ENCODE results near the gene PAM16.
A peak's percentile ranks its signal among the peaks of the same experiment; 100 is the strongest.
"Not testable (repeated sequence)": the region's sequence is repeated elsewhere in the genome, so short reads cannot be mapped to it uniquely, and the experiment has no call there.

PAM16 gene

GRCh38 chr16:4354512-4355409, 3.6 kb upstream of the PAM16 start:
- H3K4me3 ChIP-seq (ENCODE audit: low read depth, low read length): no peak overlapping the region

- no peak overlapping the region for H3K4me3 ChIP-seq (ENCODE audit: low read depth, low read length)
Measured at GRCh38 chr16:4353675-4354074, 2.6 kb upstream of the PAM16 start.

DNA sequence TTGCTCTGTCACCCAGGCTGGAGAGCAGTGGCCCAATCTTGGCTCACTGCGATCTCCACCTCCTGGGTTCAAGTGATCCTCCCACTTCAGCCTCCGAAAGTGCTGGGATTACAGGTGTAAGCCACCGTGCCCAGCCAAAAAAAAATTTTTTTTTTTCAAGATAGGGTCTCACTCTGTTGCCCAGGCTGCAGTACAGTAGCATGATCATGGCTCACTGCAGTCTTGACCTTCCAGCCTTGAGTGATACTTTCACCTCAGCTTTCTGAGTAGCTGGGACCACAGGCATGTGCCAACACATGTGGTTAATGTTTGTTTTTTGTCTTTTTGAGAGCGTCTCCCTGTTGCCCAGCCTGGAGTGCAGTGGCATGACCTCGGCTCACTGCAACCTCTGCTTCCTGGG, 1.7 kb upstream of the PAM16 start:
- H3K4me3 ChIP-seq (ENCODE audit: low read depth, low read length): no peak overlapping the region

DNA sequence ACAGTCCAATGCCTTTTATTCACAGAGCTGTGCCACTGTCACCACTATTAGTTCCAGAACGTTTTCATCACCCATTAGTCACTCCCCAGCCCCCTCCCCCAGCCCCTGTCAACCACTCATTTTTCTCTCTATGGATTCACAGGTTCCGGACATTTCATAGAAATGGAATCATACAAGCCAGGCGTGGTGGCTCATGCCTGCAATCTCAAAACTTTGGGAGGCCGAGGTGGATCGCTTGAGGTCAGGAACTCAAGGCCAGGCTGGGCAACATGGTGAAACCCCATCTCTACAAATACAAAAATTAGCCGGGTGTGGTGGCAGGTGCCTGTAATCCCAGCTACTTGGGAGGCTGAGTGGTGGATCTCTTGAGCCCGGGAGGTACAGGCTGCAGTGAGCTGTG, 759 bp upstream of the PAM16 start:
- H3K4me3 ChIP-seq (ENCODE audit: low read depth, low read length): no peak overlapping the region

GRCh38 chr16:4350365-4350786, 745 bp downstream of the PAM16 start:
- H3K4me3 ChIP-seq (ENCODE audit: low read depth, low read length): peak overlapping the region; percentile 99

DNA sequence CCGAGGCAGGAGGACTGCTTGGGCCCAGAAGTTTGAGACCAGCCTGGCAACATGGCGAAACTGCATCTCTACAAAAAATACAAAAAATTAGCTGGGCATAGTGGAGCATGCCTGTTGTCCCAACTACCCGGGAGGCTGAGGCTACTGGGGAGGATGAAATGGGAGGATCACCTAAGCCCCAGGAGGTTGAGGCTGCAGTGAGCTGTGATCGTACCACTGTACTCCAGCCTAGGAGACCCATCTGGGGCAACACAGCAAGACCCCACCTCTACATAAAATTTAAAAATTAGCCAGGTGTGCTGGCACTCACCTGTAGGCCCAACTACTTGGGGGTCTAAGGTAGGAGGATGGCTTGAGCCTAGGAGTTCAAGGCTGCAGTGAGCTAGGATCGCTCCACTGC, 1.8 kb downstream of the PAM16 start:
- H3K4me3 ChIP-seq (ENCODE audit: low read depth, low read length): no peak overlapping the region

DNA sequence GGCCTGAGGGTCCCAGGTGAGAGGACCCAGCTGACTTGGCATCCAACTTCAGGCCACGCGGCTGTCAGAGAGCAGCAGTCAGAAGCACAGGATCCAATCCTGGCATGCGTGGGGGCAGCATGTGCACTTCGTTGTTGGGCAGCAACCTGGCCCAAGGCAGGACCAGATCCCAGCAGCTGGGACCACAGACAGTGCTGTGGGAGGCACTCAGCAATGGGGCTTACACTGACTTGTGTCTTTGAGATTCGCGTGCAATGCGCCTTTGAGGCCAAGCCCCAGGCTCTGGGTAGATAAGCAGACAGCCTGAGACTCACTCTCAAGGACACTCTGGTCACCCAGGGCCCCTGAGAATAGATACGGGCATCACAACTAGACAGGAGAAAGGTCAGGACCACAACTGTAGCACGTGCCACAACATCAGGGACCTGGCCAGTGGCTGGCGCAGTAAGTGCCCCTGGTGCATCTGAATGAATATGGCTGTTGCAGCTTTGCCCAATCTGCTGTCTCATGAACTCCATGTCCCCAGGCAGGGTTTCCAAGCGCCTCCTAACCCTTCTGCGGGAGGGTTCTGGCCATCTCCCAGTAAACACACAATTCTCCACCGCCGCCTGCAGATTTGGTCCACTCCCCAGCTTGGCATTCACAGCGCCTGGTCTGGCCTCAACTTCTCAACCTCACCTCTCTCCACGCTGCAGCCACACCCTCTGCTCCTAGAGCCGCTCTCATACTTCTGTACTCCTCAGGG, 3.2 kb downstream of the PAM16 start:
- no peak overlapping the region for H3K4me3 ChIP-seq (ENCODE audit: low read depth, low read length)

- H3K4me3 ChIP-seq (ENCODE audit: low read depth, low read length): no peak overlapping the region
Measured at GRCh38 chr16:4347010-4347409, 4.1 kb downstream of the PAM16 start.

DNA sequence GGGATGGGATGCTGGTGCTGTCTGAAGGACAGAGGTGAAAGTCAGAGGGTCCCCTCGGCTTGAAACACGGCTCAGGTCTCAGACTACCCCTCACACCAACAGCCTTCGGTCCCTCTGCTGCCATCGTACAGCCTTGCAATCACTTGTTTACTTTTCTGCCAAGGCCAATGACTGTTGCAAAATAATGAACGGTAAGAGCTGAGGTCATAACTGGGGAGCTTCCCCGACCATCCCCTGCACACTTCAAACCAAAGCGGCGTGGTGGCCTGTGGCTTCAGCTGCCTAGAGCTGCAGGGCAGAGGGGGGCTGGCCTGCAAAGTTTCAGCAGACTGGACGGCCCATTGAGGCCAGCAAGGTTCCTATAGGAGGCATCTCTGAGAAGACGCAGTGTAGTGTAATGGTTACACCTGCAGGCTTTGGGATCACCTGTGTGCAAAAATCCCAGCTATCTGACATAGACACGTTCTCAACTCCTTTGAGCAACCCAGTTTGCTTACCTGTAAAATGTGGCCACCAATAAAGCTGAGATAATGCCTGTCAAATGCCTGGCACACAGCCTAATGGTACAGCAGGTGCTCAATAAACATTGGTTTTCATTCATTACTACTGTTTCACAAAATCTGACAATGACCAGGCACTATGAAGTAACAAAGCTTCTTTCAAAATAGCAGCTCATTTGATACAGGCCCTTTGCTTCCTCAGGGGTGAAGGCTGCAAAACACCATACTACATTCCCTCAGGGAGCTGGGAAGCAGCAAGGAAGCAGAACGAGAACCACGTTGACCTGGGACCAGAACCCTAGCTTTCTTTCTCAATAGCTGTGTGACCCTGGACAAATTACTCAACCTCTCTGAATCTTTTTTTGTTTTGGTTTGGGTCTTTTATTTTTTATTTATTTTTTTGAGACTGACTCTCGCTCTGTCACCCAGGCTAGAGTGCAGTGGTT, 5.0 kb downstream of the PAM16 start:
- no peak overlapping the region for H3K4me3 ChIP-seq (ENCODE audit: low read depth, low read length)

GRCh38 chr16:4344983-4345835, 5.9 kb downstream of the PAM16 start:
- H3K4me3 ChIP-seq (ENCODE audit: low read depth, low read length): no peak overlapping the region

GRCh38 chr16:4344300-4344982, 6.7 kb downstream of the PAM16 start:
- not testable (repeated sequence) for H3K4me3 ChIP-seq (ENCODE audit: low read depth, low read length)

GRCh38 chr16:4342866-4343744, 8.0 kb downstream of the PAM16 start:
- no peak overlapping the region for H3K4me3 ChIP-seq (ENCODE audit: low read depth, low read length)

DNA sequence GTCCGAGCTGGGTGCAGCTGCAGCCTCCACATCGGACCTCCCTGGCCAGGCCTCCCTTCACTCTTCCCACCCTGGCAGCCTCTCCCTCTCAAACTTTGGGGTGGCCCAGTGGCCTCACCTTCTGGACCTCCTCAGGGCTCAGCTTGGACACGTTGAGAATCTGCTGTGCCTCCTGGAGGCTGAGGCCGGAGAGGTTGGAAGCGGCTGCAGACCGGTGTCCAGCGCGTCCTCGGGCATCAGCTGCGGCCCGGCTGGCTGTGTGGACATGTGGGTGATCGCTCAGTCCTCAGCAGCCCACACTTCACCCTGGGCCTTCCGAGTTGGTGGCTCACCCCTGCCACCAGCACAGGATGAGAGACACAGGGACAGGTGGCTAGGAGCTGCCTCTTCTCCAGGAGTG, 9.9 kb downstream of the PAM16 start:
- no peak overlapping the region for H3K4me3 ChIP-seq (ENCODE audit: low read depth, low read length)

GRCh38 chr16:4340443-4340842, 10.7 kb downstream of the PAM16 start:
- no peak overlapping the region for H3K4me3 ChIP-seq (ENCODE audit: low read depth, low read length)

GRCh38 chr16:4339909-4340308, 11.2 kb downstream of the PAM16 start:
- H3K4me3 ChIP-seq (ENCODE audit: low read depth, low read length): no peak overlapping the region

DNA sequence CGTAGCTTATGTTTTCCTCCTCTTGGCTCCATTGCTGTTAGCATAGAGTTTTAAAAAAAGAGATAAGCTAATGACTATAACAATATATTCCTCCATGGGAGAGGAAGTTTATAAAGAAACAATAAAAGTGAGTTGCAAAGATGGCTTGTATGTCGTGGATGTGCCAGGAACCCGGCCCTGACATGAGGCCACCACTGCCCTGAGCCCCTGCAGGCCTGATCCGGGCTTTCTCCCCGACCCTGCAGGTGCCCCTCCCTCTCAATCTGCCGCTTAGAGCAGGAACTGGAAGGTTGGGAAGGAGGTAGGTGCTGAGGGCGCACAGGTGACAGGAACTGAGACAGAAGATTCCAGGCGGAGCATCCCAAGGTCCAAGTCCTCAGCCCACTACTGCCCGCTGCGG, 11.7 kb downstream of the PAM16 start:
- H3K4me3 ChIP-seq (ENCODE audit: low read depth, low read length): no peak overlapping the region

GRCh38 chr16:4338712-4339299, 12.3 kb downstream of the PAM16 start:
- no peak overlapping the region for H3K4me3 ChIP-seq (ENCODE audit: low read depth, low read length)

DNA sequence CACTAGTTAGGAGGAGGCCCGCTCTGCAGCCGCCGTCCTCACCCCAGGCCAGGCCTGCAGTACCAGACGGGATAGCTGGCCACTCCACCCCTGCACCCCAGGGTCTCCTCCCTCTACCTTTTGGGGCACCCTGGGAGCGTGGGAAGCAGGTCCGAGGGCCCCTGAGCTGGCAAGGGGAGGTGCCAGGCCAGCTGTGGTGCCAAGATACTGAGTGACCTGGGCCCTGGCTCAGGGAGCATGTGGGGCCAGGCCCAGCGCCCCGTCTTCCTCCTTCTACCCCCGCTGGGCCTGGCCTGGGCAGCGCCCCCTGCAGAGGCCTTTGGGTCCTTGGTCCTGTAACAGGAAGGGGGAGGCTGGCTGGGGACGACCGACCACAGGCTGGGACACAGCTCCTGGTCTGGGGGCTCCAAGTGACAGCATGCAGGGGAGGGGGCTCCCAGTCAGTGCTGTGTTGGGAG, 13.0 kb downstream of the PAM16 start:
- no peak overlapping the region for H3K4me3 ChIP-seq (ENCODE audit: low read depth, low read length)

All from iPS-11a (cell line).